SK-N-SH (cell line): ENCODE measurements around the gene PIGN. TPM values are rescaled to one million over a fixed set of nuclear protein-coding genes. Genes with fewer than 3 reads are reported as not detected.
"Not testable (repeated sequence)": the region's sequence is repeated elsewhere in the genome, so short reads cannot be mapped to it uniquely, and the experiment has no call there.

ENCODE experiments used
- CTCF ChIA-PET: fragments of 300-600, 350-600 bp; formaldehyde crosslinking; extraction: SDS; loops from one replicate; lab custom pipeline; 2021; lab: Yijun Ruan, JAX
- POLR2A ChIA-PET: fragments of 350-600 bp; sonication (Branson Sonifier 250); formaldehyde crosslinking; extraction: SDS; loops from one replicate; lab custom pipeline; 2020; ENCODE audit warnings: antibody characterized with exemption, inconsistent platforms; lab: Yijun Ruan, JAX
- DNase-seq: peaks from one replicate; pipeline ENCODE4 v3.0.0; 2012
- H2AFZ ChIP-seq: fragments of 200-600 bp; sonication (generic); 2 replicates; pipeline ENCODE4 v1.8.1; 2016; ENCODE audit warnings: antibody characterized with exemption, mild to moderate bottlenecking, low read depth
- H3F3A ChIP-seq: fragments of 200-600 bp; sonication (generic); replicated peaks from 2 replicates; pipeline ENCODE3; 2016; ENCODE audit warnings: antibody characterized with exemption, mild to moderate bottlenecking; ENCODE audit not compliant: insufficient read depth
- H3K27ac ChIP-seq, 2 experiments: fragments of 200-500 bp in 1 of 2; fragments of 200-600 bp in 1 of 2; sonication (Bioruptor generic) in 1 of 2; sonication (generic), shearing (Covaris generic) in 1 of 2; 2 replicates each; pipeline versions ENCODE4 v1.5.1 to v1.6.1; 2014 to 2016; ENCODE audit warnings: low read depth in 2 of 2, inconsistent platforms in 1 of 2, low read length in 1 of 2, mild to moderate bottlenecking in 1 of 2, mixed read lengths in 1 of 2
- H3K27me3 ChIP-seq: fragments of 200-600 bp; sonication (generic), shearing (Covaris generic); 2 replicates; pipeline ENCODE4 v1.6.1; 2016; ENCODE audit warnings: mixed run types; ENCODE audit not compliant: insufficient read depth
- H3K36me3 ChIP-seq, 2 experiments: fragments of 200-500 bp in 1 of 2; fragments of 200-600 bp in 1 of 2; sonication (Bioruptor generic) in 1 of 2; sonication (generic) in 1 of 2; replicated peaks in 1 of 2; 2 replicates each; pipeline versions ENCODE3 to v1.5.1; 2014 to 2016; ENCODE audit warnings: low read length in 1 of 2, mild to moderate bottlenecking in 1 of 2; ENCODE audit not compliant: insufficient read depth in 2 of 2, control insufficient read depth in 1 of 2
- H3K4me1 ChIP-seq, 2 experiments: fragments of 200-500 bp in 1 of 2; fragments of 200-600 bp in 1 of 2; sonication (Bioruptor generic) in 1 of 2; sonication (generic), shearing (Covaris generic) in 1 of 2; 2 replicates each; pipeline versions ENCODE4 v1.5.1 to v1.6.1; 2014 to 2016; ENCODE audit warnings: low read depth in 1 of 2, low read length in 1 of 2, mixed run types in 1 of 2; ENCODE audit not compliant: insufficient read depth in 2 of 2, control insufficient read depth in 1 of 2
- H3K4me2 ChIP-seq: fragments of 200-600 bp; sonication (generic), shearing (Covaris generic); 2 replicates; pipeline ENCODE4 v1.6.1; 2017; ENCODE audit warnings: mixed run types
- H3K4me3 ChIP-seq, 2 experiments: fragments of 200-500 bp in 1 of 2; fragments of 200-600 bp in 1 of 2; sonication (Bioruptor generic) in 1 of 2; sonication (generic), shearing (Covaris generic) in 1 of 2; 2 replicates each; pipeline versions ENCODE4 v1.5.1 to v1.8.1; 2014 to 2016; ENCODE audit warnings: low read depth in 2 of 2, inconsistent platforms in 1 of 2, low read length in 1 of 2, mild to moderate bottlenecking in 1 of 2, mixed read lengths in 1 of 2, moderate library complexity in 1 of 2
- H3K79me2 ChIP-seq: fragments of 200-600 bp; sonication (generic); 2 replicates; pipeline ENCODE4 v1.8.1; 2017; ENCODE audit warnings: mild to moderate bottlenecking; ENCODE audit not compliant: insufficient read depth
- H3K9ac ChIP-seq: fragments of 200-600 bp; sonication (generic); 2 replicates; pipeline ENCODE4 v1.6.1; 2017; ENCODE audit warnings: mixed run types
- H3K9me2 ChIP-seq: fragments of 200-600 bp; sonication (generic); 2 replicates; pipeline ENCODE4 v1.6.1; 2017; ENCODE audit warnings: mixed run types
- H3K9me3 ChIP-seq: fragments of 200-600 bp; sonication (generic); 2 replicates; pipeline ENCODE4 v1.6.1; 2017; ENCODE audit warnings: mixed run types, mild to moderate bottlenecking, moderate library complexity
- H4K20me1 ChIP-seq: fragments of 200-600 bp; sonication (generic); 2 replicates; pipeline ENCODE4 v1.6.1; 2017; ENCODE audit warnings: mild to moderate bottlenecking, mixed run types; ENCODE audit not compliant: insufficient read depth
- CTCF ChIP-seq: fragments of 200-600 bp; sonication (generic); IDR thresholded peaks from 2 replicates; pipeline ENCODE4 v1.6.1; 2017; ENCODE audit warnings: antibody characterized with exemption, mild to moderate bottlenecking, moderate library complexity
- GATA2 ChIP-seq: sonication (generic); formaldehyde crosslinking; IDR thresholded peaks from 2 replicates; pipeline ENCODE4 v1.5.0; 2020; ENCODE audit warnings: mild to moderate bottlenecking, missing genetic modification reagents
- NFIC ChIP-seq: IDR thresholded peaks from 2 replicates; pipeline ENCODE4 v1.4.0; 2012; ENCODE audit warnings: borderline replicate concordance
- NRF1 ChIP-seq: IDR thresholded peaks from 2 replicates; pipeline ENCODE4 v1.6.1; 2012; ENCODE audit warnings: low read depth, mild to moderate bottlenecking, low read length
- PBX3 ChIP-seq: IDR thresholded peaks from 2 replicates; pipeline ENCODE4; 2012
- REST ChIP-seq: IDR thresholded peaks from 2 replicates; pipeline ENCODE4 v1.6.1; 2012; ENCODE audit warnings: mild to moderate bottlenecking, low read depth, low read length, moderate library complexity
- RFX5 ChIP-seq: IDR thresholded peaks from 2 replicates; pipeline ENCODE4 v1.6.1; 2012; ENCODE audit warnings: mild to moderate bottlenecking, improper control_type of control experiment, low read length
- TEAD4 ChIP-seq: IDR thresholded peaks from 2 replicates; pipeline ENCODE4 v1.4.0; 2012; ENCODE audit warnings: mild to moderate bottlenecking, borderline replicate concordance; ENCODE audit not compliant: insufficient read depth
- USF2 ChIP-seq: fragments of 150-350 bp; IDR thresholded peaks from 2 replicates; pipeline ENCODE4 v1.6.1; 2017; ENCODE audit warnings: antibody characterized with exemption, low read length, low read depth, borderline replicate concordance
- WGBS: methylation state at CpG from one replicate; pipeline ENCODE4 v1.1.6; 2017; ENCODE audit warnings: low lambda C conversion rate; 5-methylcytosine and 5-hydroxymethylcytosine counted together
- polyA plus RNA-seq, 3 experiments: library from polyadenylated mRNA; depleted of rRNA; stranded (reverse); fragments of >200 nt; gene quantifications; 2 replicates each; pipeline ENCODE4 v1.2.3, GENCODE V29; 2012

PIGN gene
- polyA plus RNA-seq, 1 of the 3 experiments (the other 2 are of a cell fraction): 6.1 TPM

- Histone ChIP-seq H3F3A (no peaks in the 10 kb centered on the region), H3K9me3 (no peaks in the 10 kb centered on the region), H3K9ac (no peak overlapping the region), H4K20me1 (no peaks in the 10 kb centered on the region), H3K4me1 (no peaks in the 10 kb centered on the region), H3K4me3 (no peak overlapping the region), H3K27ac (no peak overlapping the region), H3K9me2 (no peaks in the 10 kb centered on the region), H3K4me2 (no peak overlapping the region), H3K36me3 (no peaks in the 10 kb centered on the region), H2AFZ (no peak overlapping the region), H3K27me3 (no peaks in the 10 kb centered on the region), H3K79me2 (peaks cover 3% of the 10 kb centered on the region; the same call in 1 of the 2 replicates)
- DNase-seq: no peak
- CTCF ChIA-PET: no interaction called here
- 100% methylated on average over 1 of the region's 1 CpG for WGBS
- TF ChIP-seq USF2: no peak
- TF ChIP-seq NFIC: no peak
- no peak for TF ChIP-seq NRF1
- TF ChIP-seq GATA2: no peak
- no peak for TF ChIP-seq RFX5
- no peak for TF ChIP-seq PBX3
- TF ChIP-seq CTCF: no peak
- TF ChIP-seq TEAD4: no peak
- TF ChIP-seq REST: no peak
- POLR2A ChIA-PET: no interaction called here
Measured at GRCh38 chr18:62170857-62171256, 16.0 kb downstream of the PIGN start.

GRCh38 chr18:62166524-62166923 is 20.3 kb downstream of the PIGN start:
- H3K9me2 ChIP-seq, CTCF ChIA-PET, H3K4me3 ChIP-seq, H3K27me3 ChIP-seq, DNase-seq, H3K36me3 ChIP-seq, H3K79me2 ChIP-seq, H3K27ac ChIP-seq, H3K4me1 ChIP-seq, H3K9ac ChIP-seq, H3K9me3 ChIP-seq, H3K4me2 ChIP-seq, H3F3A ChIP-seq, H4K20me1 ChIP-seq, POLR2A ChIA-PET, H2AFZ ChIP-seq: not testable (repeated sequence)
- WGBS: 100% methylated on average over 1 of the region's 1 CpG
